GM18951 (cell line): ENCODE measurements around the gene RGL2.

Source experiments
- POLR2A ChIP-seq: IDR thresholded peaks from 4 replicates; pipeline ENCODE4 v1.6.1; 2011; ENCODE audit warnings: mild to moderate bottlenecking; ENCODE audit not compliant: insufficient read length, insufficient read depth; ENCODE audit errors: extremely low read depth
- in situ Hi-C: fragments of 300-500 bp; cut with MboI; formaldehyde crosslinking; loops from one replicate; pipeline ENCODE4 v1.12.0; 2022; ENCODE audit warnings: low sequenced_read_pairs, mixed read lengths, inconsistent platforms; ENCODE audit not compliant: unreplicated experiment

RGL2 gene

DNA sequence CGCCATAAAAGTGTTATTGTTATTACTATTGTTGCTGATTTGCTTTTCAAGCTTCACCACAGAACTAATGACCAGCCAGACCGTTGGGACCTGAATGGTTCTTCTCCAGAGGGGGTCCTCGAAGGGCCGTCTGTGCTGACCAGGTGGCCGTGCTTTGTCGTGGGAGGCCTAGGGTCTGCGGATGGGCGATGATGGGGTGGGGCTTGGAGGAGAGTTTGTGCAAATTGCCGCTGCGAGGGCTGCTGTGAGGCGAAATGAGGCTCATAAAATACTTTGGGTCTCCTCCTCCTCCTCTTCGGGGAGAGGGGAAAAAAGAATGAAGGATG lies 24.8 kb upstream of the RGL2 start:
- TF ChIP-seq POLR2A: no peak
- in situ Hi-C loops: no loop called here

- TF ChIP-seq POLR2A: no peak
Measured at GRCh38 chr6:33321227-33321626, 22.5 kb upstream of the RGL2 start.

GRCh38 chr6:33320315-33321181 lies 21.8 kb upstream of the RGL2 start:
- TF ChIP-seq POLR2A: no peak
- in situ Hi-C loops: no loop called here

More at GRCh38 chr6:33321227-33321626, 22.5 kb upstream of the RGL2 start:
- in situ Hi-C loops: no loop called here

GRCh38 chr6:33319939-33320314 lies 21.2 kb upstream of the RGL2 start:
- in situ Hi-C loops: no loop called here
- TF ChIP-seq POLR2A: no peak

DNA sequence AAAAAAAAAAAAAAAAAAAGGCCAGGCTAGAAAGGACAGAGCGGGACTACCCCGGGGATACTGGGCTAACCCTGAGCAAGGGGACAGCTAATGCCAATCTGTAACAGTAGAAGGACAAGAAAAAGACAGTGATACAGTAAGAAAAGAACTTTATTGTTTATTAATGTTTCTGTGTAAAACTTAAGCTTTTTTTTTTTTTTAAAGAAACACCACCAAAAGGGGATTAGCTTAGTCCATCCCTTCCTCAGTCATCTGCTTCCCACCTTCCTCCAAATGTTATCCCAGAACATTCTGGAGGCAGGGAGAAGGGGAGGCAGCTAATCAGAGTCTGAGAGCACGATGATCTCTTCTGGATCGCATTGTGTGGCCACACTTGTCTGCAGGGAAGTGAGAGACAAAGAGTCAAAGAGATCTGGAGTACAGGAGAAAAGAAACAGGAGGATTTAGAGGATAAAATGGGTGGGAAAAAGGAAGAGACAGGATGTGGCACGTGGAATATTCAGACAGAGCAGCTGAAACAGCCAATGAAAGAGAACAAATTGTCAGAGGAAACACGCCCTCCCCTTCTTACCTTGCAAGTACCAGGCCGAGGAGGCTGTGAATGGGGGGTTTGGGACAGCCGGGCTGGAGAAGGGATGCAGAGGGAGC lies 19.8 kb upstream of the RGL2 start:
- in situ Hi-C loops: no loop called here
- TF ChIP-seq POLR2A: no peak

- peak; percentile 56 for TF ChIP-seq POLR2A
- in situ Hi-C loops: no loop called here
Measured at GRCh38 chr6:33317669-33318425, 19.1 kb upstream of the RGL2 start, which contains the start of gene ZBTB22. TSS of gene ZBTB22 (minus strand) at chr6:33317744. CDS start at chr6:33316916, 828 bp downstream.

DNA sequence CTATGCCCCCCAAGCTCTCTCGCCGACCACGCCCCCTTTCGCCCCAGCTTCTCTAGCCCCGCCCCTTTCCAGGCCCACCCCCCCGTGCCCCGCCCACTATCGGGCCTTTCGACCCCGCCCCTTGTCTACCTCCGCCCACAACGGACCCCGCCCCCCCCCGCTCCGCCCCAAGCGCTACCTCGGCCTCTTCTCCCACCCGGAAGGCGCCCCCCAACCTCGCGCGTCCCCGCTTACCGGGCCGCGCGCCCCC lies 18.6 kb upstream of the RGL2 start:
- in situ Hi-C loops: no loop called here
- TF ChIP-seq POLR2A: no peak

DNA sequence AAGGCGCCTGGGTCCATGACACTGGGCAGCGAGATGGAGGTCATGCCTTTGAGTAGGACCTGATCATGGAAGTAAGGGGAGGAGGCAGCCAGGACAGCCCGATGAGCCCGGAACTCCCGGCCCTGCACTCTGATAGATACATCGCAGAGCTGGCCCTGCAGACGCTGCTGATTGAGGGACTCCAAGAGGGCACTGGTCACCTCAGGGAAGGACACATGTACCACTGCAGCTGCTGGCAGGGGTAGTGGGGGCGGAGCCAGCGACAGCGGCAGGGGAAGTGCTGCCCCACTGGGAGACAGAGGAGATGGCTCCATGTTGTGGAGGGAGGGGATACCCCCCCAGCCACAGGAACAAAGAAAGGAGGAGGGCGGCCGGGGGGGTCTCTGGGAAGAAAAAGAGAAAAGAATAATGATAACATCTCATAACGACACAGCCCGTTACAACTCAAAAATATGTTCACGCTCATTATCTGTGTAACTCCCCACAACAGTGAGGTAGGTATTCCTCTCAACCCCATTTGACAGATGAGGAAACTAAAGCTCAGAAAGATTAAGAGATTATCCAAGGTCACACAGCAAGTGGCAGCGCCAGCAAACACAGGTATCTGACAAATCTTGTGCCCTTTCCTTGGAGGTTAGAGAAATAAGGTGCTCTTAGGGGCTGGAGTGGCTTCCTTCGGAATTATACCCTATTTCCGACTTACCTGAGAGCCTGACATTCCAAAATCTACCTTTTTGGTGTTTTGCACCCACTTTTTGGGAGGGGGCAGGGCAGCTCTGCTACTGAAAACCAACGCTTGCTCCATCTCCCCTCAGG lies 18.1 kb upstream of the RGL2 start:
- TF ChIP-seq POLR2A: no peak
- in situ Hi-C loops: no loop called here

DNA sequence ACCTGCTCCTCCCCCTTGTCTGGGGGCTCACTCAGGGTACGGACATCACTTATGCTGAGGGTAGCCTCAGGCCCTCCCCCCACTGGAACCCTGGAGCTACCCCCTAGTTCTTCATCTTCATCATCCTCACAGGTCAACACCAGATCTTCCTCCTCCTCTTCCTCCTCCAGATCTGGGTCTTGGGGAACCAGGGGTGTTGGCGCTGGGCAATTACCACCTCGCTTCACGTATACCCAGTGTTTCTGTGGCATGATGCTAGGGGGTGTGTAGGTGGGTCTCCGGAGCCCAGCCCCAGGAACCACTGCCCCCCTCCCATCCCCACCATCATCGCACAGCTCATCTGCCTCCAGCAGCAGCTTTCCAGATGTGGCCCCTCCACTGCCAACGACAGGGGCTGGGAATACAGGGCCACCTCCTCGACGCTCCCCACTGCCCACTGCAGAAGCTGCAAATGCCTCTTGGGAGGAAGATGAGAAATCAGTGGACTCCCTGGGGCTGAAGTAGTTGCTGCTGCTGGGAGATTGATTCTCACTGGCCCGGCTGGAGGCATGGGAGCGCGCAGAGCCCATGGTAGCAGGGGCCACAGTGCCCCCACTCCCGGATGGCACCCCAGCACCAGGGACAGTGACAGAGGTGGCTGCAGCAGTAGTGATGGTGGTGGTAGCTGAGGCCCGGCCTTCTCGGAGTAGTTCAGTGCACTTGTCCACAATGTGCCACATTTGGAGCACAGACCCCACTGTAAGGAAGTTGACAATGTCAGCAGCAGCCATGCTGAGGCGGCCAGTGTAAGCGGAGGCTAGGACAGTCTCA lies 17.3 kb upstream of the RGL2 start:
- no peak for TF ChIP-seq POLR2A
- in situ Hi-C loops: no loop called here

DNA sequence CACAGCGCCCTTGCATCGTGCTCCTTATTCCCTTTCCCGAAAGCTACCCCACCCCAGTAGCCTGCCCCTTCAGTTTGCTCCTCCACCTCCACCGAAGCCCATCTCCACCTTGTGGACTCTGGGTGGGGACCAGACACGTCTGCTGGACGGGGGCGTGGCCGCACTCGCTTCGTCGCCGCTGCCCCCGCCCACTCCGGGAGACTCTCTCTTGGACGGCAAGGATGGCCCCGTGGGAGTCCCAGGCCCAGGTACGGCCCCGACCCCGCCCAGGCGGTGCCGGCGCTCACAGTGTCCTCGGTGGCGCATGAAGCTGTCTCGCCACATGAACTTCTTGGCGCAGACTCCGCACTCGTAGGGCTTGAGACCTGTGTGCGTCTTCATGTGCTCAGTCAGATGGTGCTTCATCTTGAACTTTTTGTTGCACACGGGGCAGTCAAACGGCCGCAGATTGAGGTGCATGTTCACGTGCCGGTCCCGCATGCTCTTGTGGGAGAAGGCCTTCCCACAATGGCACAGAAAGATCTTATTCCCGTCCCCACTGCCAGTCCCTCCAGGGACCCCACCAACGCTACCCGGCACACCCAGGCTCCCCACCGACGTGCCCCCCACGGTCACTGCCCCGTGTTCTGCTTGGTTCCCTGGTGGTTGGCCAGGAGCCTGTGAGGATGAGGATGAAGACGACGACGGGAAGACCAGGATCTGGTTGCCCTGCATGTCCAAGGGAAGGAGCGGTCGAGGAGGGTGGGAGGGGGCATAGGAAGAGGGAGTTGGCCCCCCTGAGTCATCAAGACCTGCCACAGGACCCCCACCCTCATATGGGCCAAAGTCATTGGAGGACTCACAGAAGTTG lies 16.4 kb upstream of the RGL2 start:
- TF ChIP-seq POLR2A: peak; percentile 15
- in situ Hi-C loops: no loop called here

GRCh38 chr6:33314515-33314942 lies 15.8 kb upstream of the RGL2 start:
- TF ChIP-seq POLR2A: peak; percentile 22
- in situ Hi-C loops: no loop called here
